ENCODE data around the gene CFAP65. TPM values are rescaled to one million over a fixed set of nuclear protein-coding genes. Genes with fewer than 3 reads are reported as not detected.

The CFAP65 gene
- total RNA-seq, 3 donors from 2014 or later = not detected

DNA sequence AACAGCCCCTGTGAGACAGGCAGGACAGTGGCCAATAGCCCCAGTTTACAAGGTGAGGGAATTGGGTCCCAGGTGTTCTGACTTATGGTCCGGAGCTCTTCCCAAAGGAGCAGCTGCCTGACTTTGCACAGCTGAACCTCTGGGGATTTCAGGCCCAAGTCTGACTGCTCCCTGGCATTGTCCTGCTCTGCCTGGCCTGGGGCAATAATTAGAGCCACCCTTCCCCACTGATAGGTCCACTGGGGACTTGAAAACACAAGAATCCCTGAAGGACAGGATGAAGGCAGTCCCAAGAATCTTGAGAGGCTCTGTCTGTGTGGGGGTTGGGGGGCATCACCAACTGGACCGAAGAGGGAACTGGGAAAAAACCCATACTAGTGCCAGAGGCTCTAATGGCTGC lies 52.7 kb downstream of the CFAP65 start:
- Mint-ChIP-seq H3K4me1 (ENCODE audit: low read depth) (peaks cover 14% of the 10 kb centered on the region), H3K9me3 (no peaks in the 10 kb centered on the region), H3K27me3 (ENCODE audit: low read depth) (peaks cover 77% of the 10 kb centered on the region), H3K36me3 (ENCODE audit: insufficient read depth) (no peaks in the 10 kb centered on the region), H3K4me3 (no peak overlapping the region)
- no peak for DNase-seq
- no peak for ATAC-seq

DNA sequence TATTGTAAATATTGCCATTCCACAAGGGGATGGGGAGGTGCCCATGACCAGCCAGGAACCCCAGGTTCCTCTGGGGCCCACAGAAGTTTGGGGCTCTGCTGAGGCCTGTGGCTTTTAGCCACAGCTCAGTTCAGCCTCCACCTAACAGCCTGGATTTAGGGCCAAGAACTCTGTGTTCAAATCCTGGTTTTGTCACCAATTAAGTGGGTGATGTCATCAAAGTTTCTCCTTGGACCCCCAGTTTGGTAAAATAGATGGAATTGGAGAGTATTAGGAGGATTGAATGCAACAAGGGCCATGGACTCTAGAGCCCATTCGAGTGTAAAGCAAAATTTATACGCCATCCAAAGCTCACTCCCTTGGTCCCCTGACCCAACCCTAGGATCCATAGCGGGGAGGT lies 53.2 kb downstream of the CFAP65 start:
- no peak for DNase-seq
- Mint-ChIP-seq H3K36me3 (ENCODE audit: insufficient read depth) (no peaks in the 10 kb centered on the region), H3K4me3 (no peak overlapping the region), H3K9me3 (no peaks in the 10 kb centered on the region), H3K4me1 (ENCODE audit: low read depth) (peaks cover 18% of the 10 kb centered on the region), H3K27me3 (ENCODE audit: low read depth) (peaks cover 81% of the 10 kb centered on the region)
- ATAC-seq = no peak

DNA sequence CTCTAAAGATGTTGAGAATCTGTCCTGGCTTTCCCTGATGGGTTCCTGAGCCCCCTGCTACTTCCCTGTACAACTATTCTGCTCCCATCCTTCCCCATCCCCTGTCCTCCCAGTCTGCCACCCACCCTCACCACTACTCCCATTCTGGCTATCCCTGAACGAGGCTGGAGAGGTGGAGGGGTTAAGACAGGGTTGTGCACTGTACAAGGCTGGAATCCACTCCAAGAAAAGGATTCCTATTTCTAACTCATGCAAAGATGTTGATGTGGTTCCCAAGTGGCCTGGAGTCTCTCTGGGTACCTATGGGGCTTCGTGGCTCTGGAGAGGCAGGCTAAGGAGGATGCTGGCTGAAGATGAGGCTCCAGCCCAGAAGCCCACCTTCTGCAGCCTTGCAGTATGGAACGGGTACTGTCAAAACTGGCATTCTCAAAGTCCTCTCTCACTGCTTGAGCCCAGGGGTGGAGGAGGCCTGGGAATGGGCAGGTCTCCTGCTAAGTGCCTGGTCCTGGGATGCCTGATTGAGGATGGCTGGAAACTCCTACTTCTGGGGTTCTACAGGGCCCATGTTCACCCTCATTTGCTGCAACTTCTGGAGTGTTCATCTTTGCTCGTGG lies 55.1 kb downstream of the CFAP65 start:
- peaks cover 31% of the 10 kb centered on the region for H3K4me1 Mint-ChIP-seq (ENCODE audit: low read depth)
- no peak for ATAC-seq
- H3K36me3 Mint-ChIP-seq (ENCODE audit: insufficient read depth) = no peaks in the 10 kb centered on the region
- no peak for DNase-seq
- peaks cover 81% of the 10 kb centered on the region for H3K27me3 Mint-ChIP-seq (ENCODE audit: low read depth)
- H3K4me3 Mint-ChIP-seq = no peak overlapping the region
- no peaks in the 10 kb centered on the region for H3K9me3 Mint-ChIP-seq

DNA sequence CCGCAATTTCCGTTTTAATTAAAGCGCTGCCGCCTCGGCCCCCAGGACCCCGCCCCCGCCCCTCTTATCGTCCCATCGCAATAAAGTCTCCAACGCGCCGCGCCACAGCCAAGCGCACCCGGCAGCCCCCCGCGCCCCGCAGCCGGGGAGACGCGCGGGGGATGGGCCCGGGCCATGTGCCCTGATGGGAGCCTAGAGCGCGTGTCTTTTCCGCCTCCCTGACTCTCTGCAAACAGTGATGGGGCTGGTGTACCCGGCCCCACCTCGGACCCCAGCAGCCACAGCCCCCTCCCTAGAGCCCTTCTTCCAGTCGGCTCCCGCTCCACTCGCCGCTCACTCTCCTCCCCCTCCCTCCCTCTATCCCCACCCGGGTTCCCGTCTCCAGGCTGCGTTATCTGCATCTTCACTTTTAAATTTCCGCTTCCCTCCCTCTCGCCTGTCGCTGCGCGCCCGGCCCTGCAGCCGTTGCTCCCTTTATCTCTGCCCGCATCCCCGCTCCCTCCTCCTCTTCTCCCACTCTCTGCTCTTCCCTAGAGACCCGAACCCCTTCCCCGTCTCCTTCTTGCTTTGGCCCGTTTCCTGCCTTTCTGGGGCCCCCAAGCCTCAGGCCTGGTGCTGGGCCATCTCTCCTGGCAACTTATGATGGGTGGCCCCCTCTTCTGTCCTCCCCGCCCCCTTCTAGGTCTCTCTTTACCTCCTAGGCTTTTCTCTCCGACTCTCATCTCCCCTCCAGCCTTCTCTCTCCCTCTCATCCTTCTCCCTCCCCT lies 55.8 kb downstream of the CFAP65 start:
- H3K4me1 Mint-ChIP-seq (ENCODE audit: low read depth) = peaks cover 36% of the 10 kb centered on the region
- no peaks in the 10 kb centered on the region for H3K36me3 Mint-ChIP-seq (ENCODE audit: insufficient read depth)
- no peaks in the 10 kb centered on the region for H3K9me3 Mint-ChIP-seq
- DNase-seq (no peak), ATAC-seq (no peak)
- H3K27me3 Mint-ChIP-seq (ENCODE audit: low read depth) = peaks cover 79% of the 10 kb centered on the region
- no peak overlapping the region for H3K4me3 Mint-ChIP-seq

DNA sequence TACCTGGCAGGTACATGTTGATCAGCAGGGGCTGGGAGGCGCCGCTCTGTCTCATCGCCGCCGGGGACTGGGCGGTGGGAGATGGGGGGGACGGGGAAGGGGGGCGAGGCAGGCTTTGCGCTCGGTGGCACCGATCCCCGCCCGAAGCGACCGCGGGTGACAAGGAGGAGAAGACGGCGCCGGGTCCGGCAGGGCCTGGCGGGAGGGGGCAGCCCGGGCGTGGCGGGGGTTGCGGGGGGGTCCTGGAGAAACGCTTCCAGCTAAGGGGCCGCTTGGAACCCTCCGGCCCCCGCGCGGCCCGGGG lies 56.3 kb downstream of the CFAP65 start, which contains the start of gene FEV:
Gene FEV (minus strand): TSS at position 164 of the 304 bp plus-strand sequence. CDS start 109 bp downstream, at position 55.
- Mint-ChIP-seq H3K4me1 (ENCODE audit: low read depth) (peaks cover 38% of the 10 kb centered on the region), H3K4me3 (no peak within 1 kb of the TSS), H3K27me3 (ENCODE audit: low read depth) (peaks cover 76% of the 10 kb centered on the region), H3K36me3 (ENCODE audit: insufficient read depth) (no peaks in the 10 kb centered on the region), H3K9me3 (no peaks in the 10 kb centered on the region)
- ATAC-seq = no peak
- no peak for DNase-seq

DNA sequence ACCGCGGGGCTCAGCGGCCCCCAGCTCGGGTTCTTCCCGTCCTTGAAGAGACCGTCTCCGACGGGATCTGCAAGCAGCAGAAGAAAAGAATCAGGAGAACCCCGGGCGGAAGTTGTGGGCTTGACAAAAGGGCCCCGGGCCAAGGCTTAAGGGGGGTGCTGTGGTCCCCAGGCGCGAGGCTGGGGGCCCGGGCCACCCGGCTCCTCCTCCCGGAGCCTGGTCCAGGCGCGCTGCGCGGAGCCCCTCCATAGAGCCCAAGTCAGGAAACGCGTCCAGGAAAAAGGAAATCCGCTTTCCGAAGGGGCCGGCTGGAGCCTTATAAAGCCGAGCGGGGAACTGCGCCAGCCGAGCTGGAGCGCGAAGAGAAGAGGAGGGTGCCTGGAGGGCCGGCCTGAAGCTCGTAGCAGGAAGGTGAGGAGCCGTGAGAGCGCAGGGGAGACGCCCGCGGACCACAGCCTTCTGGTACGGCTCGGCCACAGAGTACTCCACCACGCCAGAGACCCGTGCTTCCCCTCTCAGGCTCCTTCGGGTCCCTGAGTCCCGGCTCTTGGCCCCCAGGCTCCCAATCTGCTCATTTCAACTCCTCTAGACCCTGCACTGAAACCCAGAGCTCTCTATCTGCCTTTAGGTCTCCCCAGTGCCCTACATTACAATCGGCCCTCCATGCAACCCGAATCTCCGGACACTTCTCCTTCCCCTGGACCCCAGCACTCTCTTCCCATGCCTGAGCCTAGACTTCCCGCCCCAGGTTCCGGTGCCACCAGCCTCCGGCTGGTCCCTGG lies 56.9 kb downstream of the CFAP65 start:
- no peaks in the 10 kb centered on the region for H3K9me3 Mint-ChIP-seq
- H3K4me1 Mint-ChIP-seq (ENCODE audit: low read depth) = peaks cover 40% of the 10 kb centered on the region
- peaks cover 75% of the 10 kb centered on the region for H3K27me3 Mint-ChIP-seq (ENCODE audit: low read depth)
- no peak for DNase-seq
- H3K4me3 Mint-ChIP-seq = no peak overlapping the region
- no peaks in the 10 kb centered on the region for H3K36me3 Mint-ChIP-seq (ENCODE audit: insufficient read depth)
- no peak for ATAC-seq

DNA sequence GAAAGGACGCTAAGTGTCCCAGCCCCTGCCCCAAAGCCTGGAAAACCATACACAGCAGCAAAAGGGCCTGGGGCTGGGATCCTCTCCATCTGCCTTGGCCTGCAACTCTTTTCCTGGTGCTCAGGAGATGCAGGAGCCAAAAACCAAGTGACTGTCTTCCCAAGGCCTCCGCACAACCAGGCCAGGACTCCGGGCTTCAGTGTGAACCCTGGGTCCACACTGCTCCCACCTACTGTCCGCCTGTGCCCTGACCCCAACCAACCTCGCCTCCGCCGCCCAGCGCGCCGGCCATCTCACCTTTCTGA lies 57.4 kb downstream of the CFAP65 start:
- ATAC-seq (no peak), DNase-seq (no peak)
- Mint-ChIP-seq H3K9me3 (no peaks in the 10 kb centered on the region), H3K36me3 (ENCODE audit: insufficient read depth) (no peaks in the 10 kb centered on the region), H3K27me3 (ENCODE audit: low read depth) (peaks cover 72% of the 10 kb centered on the region), H3K4me3 (no peak overlapping the region), H3K4me1 (ENCODE audit: low read depth) (peaks cover 40% of the 10 kb centered on the region)

DNA sequence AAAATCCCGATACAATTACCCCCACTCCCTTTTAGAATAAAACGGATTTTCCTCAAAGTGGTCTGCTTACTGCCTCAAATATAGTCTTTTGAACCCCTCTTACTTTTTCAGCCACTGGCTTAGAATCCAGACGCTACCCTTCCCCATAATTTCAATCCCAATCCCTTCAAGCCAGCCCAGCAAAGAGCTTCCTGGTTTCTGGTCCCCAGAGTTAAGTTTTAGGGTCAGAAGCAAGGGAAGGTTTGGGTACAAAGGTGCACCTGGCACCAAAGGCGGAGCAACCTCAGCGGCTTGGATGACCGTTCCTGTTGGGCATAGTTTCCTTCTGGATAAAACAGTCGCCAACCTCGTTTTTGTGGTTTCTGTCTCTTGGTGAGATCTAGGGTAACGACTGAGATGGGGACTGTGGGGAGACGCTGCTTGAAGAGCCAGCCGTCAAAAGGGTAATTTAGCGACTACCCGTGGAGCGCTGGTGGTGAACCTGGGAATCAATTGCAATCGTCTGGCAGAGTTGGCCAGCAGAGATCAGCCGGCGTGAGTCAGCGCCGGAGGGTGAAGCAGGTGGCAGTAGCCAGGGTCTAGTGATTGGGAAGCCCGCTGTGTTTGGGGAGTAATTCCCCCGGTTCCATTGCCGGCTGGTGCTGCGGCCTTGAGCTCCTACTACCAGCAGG lies 57.9 kb downstream of the CFAP65 start:
- peaks cover 72% of the 10 kb centered on the region for H3K27me3 Mint-ChIP-seq (ENCODE audit: low read depth)
- ATAC-seq = no peak
- no peaks in the 10 kb centered on the region for H3K36me3 Mint-ChIP-seq (ENCODE audit: insufficient read depth)
- H3K4me3 Mint-ChIP-seq = no peak overlapping the region
- peaks cover 40% of the 10 kb centered on the region for H3K4me1 Mint-ChIP-seq (ENCODE audit: low read depth)
- DNase-seq = no peak
- H3K9me3 Mint-ChIP-seq = no peaks in the 10 kb centered on the region

DNA sequence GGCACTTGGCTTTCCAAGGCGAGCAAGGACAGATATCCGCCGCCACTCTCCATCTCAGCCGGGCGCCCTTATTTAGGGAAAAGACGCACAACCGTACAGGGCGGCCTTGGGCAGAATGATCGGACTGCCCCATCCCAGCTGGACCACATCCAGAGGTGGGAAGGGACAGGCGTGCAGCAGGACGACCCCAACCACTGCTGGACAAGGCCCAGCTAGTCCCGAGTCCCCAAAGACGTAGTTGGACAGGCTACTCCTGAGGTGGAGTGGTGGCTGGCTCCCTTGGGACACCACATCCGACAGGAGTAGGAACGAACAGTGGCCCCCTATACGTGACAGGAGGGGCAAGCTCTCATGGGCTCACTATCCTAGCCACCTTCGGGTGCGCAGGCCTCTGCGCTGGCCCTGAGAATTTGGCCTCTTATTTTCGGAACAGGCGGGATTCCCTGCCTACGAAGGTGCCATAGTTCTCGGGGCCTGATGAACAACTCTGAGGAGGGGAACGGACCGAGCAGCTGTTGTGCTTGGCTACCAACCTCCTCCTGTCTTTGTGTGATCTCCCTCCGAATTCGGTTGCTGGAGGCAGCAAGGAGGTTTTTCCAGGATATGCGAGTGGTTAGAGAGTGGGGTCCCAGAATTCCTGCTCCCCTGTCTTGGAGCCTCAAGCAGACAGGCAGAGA lies 58.6 kb downstream of the CFAP65 start:
- peaks cover 40% of the 10 kb centered on the region for H3K4me1 Mint-ChIP-seq (ENCODE audit: low read depth)
- DNase-seq = no peak
- H3K4me3 Mint-ChIP-seq = peak overlapping the region; percentile 47
- H3K9me3 Mint-ChIP-seq = no peaks in the 10 kb centered on the region
- no peaks in the 10 kb centered on the region for H3K36me3 Mint-ChIP-seq (ENCODE audit: insufficient read depth)
- H3K27me3 Mint-ChIP-seq (ENCODE audit: low read depth) = peaks cover 77% of the 10 kb centered on the region
- ATAC-seq = no peak

DNA sequence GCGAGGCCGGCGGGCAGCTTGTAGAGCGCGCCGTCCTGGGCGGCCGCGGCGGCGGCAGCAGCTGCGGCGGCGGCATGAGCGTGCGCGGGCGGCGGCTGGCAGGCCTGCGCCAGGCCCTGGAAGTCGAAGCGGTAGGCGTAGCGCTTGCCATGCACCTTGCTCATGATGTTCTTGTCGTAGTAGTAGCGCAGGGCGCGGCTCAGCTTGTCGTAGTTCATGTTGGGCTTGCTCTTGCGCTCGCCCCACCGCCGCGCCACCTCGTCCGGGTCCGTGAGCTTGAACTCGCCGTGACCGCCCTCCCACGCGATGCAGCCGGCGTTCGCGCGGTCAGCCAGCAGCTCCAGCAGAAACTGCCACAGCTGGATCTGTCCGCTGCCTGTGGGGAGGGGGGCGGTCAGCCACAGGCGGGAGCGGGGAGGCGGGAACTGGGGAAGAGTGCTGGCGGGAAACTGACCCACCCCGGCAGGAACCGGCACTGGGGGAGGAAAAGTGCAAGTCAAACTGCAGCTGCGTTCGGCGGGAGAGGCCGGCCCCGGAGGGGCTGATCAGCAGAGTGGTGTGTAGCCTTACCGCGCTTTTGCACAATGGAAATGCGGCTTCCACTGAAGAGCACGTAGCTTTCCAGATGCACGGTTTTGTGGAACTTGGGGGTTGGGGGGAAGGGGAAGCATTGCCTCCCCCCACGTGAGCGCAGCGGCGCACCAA lies 59.3 kb downstream of the CFAP65 start:
- peaks cover 40% of the 10 kb centered on the region for H3K4me1 Mint-ChIP-seq (ENCODE audit: low read depth)
- DNase-seq (no peak), ATAC-seq (peak; percentile 39 to 52)
- peak overlapping the region; percentile 47 for H3K4me3 Mint-ChIP-seq
- H3K36me3 Mint-ChIP-seq (ENCODE audit: insufficient read depth) = no peaks in the 10 kb centered on the region
- no peaks in the 10 kb centered on the region for H3K9me3 Mint-ChIP-seq
- H3K27me3 Mint-ChIP-seq (ENCODE audit: low read depth) = peaks cover 77% of the 10 kb centered on the region

DNA sequence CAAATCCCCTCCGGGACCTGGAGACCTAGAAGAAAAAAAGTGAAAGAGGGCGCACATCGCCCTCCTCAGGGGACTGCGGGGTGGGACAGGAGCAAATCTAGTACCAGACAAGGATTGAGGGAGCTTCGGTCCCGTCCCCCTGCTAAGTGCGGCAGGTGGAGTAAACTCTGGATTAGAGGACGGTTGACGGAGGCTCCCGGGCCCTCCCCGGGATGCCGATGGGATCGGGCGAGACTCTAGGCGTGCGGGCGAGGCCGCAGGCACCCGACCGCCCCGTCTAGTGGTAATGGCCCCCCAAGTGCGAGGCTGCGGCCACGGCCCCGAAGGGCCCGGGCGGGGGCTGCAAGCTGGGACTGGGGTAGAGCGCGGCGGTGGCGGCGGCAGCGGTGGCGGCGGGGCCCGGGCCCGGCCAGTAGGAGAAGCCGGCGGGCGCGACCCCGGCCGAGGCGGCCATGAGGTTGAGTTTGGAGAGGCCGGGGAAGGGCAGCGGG lies 59.9 kb downstream of the CFAP65 start:
- Mint-ChIP-seq H3K9me3 (no peaks in the 10 kb centered on the region), H3K4me3 (peak overlapping the region; percentile 80), H3K27me3 (ENCODE audit: low read depth) (peaks cover 77% of the 10 kb centered on the region), H3K36me3 (ENCODE audit: insufficient read depth) (no peaks in the 10 kb centered on the region), H3K4me1 (ENCODE audit: low read depth) (peaks cover 40% of the 10 kb centered on the region)
- DNase-seq (no peak), ATAC-seq (peak; percentile 4)

DNA sequence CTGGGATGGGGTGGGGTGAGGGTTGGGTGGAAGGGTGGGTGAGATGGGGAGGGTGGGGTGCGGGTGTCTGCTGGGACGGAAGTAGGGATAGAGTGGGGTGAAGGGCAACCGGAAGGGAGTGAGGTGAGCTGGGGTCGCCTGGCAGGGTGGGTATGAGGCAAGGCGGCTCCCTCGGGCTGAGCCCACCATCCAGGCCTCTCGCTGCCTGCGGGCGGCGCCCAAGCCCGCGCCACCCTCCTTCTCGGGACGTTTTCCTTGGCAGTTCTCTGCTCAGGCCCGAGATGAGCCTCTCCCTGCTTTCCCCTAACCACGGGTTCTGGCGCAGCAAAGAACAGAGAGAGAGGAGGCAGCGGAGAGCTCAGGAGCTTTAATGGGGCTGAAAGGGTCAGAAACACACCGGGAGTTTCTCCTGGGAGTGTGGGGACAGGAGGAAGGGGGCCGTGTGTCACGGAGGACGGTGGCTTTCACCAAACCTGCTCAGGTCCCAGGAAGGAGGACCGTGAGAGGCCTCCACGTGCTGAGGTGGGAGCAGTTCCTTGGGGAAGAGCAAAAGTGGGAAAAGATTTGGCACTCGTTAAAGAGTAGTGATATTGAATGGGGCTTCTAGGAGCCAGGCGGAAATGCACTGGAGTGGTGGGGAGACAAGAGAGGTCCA lies 60.5 kb downstream of the CFAP65 start:
- ATAC-seq (no peak), DNase-seq (no peak)
- Mint-ChIP-seq H3K4me1 (ENCODE audit: low read depth) (peaks cover 39% of the 10 kb centered on the region), H3K9me3 (no peaks in the 10 kb centered on the region), H3K27me3 (ENCODE audit: low read depth) (peaks cover 77% of the 10 kb centered on the region), H3K4me3 (peak overlapping the region; percentile 80), H3K36me3 (ENCODE audit: insufficient read depth) (no peaks in the 10 kb centered on the region)
